Stromal cell of bone marrow (primary cell): ENCODE data around the gene CDKL2.

Experiments
- DNase-seq: peaks from one replicate; pipeline ENCODE4 v3.0.0-alpha.2; 2012; ENCODE audit warnings: low read depth

The CDKL2 gene

DNA sequence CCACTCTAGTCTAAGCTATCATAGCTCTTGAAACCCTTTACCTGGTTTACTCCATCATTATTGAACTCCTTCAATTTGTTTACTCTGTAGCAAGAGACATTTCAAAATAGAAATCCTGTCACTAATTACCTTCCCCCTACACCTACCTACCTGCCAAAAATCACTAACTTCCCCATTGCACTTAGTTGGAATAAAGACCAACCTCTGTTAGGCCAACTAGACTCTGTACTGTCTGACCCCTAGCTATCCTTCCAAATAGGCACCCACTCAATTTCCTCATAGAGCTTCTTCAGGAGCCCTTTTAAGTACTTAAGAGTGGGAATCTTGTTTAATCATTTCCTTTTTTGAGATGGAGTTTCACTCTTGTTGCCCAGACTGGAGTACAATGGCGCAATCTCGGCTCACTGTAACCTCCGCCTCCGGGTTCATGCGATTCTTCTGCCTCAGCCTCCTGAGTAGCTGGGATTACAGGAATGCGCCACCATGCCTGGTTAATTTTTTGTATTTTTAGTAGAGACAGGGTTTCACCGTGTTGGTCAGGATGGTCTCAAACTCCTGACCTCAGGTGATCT lies 8.9 kb upstream of the CDKL2 start:
- DNase-seq = no peak

DNA sequence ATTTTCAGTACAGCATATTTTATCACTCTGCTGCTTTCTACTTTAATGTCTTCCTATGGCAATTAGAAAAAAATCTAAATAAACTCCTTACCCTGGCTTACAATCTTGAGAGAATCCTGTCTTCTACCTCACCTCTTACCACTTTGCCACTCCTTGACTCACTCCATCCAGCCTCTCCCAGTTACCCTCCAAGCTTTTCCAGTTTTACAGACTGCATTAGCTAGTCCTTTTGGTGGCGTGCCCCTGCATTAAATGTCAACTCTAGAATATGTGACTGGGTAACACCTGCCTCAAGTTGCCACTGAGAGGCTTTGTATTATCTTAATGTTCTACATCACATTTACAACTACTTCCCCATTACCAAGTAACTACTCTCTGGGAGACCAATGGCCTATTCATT lies 7.5 kb upstream of the CDKL2 start:
- DNase-seq = no peak

DNA sequence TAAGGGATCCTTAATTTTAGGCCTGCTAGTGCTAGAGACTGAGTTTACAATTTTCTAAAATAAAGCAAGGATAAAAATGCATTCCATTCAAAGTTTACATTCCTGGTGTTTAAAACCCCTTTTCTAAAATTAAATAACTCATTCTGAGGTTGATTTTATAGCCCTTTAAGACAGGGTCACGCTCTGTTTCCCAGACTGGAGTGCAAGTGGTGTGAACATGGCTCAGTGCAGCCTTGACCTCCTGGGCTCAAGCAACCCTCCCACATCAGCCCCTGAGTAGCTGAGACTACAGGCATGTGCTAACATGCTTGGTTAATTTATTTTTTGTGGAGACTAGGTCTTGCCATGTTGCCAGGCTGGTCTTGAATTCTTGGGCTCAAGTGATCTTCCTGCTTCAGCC lies 6.8 kb upstream of the CDKL2 start:
- DNase-seq = no peak

DNA sequence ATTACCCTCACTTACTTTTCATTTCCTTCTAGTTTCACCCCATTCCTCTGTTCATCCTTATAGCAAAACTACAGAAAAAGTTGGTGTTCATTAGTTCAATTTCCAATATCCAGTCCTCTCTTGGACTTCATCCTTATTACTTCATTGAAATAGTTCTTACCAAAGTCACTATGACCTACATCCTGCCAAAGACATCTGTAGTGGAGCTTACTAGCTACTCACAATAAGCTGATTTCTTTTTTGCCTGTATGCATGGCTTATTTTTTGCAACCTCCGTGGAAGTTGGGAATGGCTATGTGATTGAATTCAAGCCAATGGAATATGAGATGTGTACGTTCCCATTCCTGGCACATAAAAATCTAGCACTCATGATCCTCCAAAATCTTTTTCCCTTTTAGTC lies 4.6 kb upstream of the CDKL2 start:
- peak; percentile 37 for DNase-seq

DNA sequence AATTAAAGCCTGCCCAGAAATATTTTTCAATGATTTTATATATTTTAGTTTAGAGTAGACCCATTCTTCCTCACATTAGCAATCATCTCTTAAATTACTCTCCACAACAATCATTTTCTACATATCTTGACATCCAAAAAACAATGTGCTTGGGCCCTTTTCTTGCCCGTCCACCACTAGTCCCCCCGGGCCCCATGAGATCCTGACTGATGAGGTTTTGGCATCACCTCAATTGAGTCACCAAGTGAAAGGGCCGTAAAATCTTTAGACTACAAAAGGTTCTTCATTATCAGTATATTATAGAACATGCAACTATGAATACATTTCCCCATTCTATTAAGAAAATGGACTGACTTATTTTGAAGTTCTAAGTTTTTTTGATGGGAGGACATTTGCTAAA lies 4.0 kb upstream of the CDKL2 start:
- no peak for DNase-seq

DNA sequence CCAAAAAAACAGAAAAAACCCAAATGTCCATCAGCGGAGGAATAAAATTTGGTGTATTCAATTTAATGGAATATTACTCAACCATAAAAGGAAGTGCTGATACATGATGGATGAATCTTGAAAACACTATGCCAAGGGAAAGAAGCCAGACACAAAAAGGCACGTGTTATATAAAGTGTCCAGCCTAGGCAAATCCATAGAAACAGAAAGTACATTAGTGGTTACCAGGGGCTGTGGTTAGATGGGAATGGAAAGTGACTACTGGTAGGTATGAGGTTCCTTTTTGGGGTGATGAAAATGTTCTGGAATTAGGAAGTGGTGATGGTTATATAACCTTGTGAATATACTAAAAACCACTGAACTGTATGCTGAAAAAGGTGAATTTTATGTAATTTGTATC lies 3.5 kb upstream of the CDKL2 start:
- peak; percentile 64 for DNase-seq

DNA sequence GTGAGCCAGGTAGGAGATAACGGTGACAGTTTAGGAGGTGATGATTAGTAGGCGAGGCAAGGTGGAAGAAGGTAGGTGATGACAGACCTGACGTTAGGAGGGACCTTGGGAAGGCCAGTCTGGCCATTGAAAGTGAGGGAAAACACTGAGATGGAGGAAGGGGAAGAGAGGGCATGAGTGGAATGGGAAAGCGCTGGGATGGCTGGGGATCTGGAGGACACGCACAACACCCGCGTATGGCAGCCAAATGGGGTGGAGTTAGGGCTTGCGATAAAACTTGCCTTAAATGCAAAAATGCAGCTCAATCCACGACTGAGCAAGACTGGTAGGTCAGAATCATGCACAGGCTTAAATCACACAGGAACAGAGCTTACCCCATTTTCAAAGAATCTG lies 605 bp upstream of the CDKL2 start:
- no peak for DNase-seq

DNA sequence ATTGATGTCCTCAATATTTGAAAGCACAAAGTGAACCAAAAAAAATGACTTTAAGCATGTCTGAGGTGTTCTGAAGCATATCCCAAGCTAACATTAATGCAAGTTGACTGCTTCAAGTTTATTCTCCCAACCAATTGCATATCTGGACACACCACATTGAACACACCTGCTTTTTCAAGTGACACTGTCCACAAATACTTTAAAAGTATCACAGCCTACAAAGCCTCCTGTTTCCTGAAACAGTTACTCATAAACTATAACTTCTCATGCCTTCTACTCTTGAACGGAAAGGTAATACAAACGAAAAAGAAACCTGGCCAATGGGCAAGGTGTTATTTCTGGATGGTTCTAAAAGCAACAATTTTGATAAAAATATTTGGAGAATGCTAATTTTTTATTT lies 1.1 kb downstream of the CDKL2 start:
- DNase-seq = no peak

DNA sequence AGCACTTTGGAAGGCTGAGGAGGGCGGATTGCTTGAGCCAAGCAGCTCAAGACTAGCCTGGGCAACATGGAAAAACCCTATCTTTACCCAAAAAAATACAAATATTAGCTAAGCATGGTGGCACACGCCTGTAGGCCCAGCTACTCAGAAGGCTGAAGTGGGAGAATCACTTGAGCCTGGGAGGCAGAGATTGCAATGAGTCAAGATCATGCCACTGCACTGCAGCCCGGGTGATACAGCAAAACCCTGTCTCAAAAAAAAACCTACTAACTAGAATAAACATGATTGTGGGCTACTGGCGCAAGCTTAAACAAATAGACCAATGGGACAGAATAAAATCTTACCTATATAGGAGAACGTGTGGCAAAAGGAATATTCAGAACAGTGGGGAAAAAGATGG lies 7.3 kb downstream of the CDKL2 start:
- DNase-seq = no peak

DNA sequence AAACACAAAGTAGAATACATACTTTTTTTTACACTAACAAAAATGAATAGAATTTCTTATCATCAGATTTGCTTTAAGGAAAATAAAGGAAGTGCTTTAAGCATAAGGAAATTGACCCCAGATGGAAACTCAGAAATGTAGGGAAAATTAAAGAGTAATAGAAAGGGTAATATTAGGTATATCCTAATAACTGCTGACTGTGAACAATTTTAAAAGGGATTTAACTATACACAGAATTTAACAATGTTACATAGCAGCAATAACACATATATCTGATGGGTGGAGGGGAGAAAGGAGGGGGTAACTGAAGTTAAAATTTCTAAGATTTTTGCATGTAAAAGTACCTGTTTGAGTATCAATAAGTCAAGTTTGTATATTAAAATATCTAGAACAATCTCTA lies 8.6 kb downstream of the CDKL2 start:
- no peak for DNase-seq

DNA sequence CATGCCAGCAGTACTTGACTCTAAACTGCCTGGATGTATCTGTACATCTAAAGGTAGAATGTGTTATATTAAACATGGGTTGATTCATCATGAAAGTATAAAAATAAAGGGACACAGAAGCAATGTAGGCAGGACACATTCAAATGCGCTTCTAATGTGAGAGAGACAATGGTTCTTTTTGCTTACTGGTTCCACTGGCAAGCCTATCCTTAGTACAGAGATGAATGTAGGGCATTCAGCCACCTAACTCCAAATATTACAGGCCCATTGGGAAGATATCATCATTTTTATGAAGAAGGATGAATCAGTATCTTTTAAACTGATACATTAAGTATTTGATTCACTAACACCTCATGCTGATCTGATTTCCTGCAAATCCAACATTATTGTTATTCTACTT lies 18.0 kb downstream of the CDKL2 start:
- no peak for DNase-seq

DNA sequence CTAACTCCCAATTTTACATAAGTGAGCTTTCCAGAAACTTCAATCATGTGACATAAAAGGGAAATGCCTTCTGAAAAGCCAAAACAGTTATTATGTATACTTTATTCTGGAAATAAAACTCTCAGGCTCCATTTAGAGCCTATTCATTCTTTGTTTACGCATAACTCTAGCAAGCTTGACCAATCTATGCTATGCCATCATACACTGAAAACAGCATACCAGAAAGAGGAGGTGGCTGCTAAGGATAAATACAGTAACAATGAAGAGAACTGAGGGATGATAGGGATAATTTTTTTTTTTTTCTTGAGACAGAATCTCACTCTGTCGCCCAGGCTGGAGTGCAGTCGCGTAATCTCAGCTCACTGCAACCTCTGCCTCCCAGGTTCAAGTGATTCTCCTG lies 24.4 kb downstream of the CDKL2 start:
- DNase-seq = no peak

DNA sequence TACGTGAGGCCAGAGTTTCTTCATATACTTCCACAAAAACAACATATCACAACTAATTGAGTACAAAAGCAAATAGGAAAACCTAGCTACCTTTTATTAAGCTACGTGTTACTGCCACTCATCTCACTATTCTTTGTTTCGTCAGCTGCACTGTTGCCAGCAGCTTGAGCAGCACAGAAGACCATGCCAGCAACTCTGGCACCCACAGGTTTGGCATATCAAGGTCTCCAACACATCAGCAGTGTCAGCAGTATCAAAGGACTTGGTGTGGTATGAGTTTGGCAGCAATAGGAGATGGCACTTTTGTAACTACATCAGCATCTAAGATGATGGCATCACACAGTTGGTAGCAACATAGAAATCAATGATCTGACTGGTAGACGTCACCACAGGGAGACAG lies 30.7 kb downstream of the CDKL2 start:
- DNase-seq = no peak

DNA sequence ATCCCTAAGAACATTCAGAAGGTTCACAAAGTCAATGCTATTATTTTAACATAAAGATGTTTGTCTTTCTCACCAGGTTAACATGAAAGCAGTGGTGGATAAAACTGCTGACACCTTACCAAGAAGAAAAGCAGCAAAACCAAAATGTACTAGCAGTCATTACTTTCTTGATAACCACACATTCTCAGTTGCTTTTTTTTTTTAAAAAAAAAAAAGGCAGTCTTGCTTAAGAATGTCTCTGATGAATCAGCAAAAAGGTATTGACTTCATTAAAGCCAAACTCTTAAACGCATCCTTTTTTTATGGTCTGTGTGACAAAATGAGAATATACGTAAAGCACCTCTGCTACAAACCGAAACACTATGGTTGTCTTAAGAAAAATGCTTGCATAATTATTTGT lies 31.9 kb downstream of the CDKL2 start:
- DNase-seq = peak; percentile 1

DNA sequence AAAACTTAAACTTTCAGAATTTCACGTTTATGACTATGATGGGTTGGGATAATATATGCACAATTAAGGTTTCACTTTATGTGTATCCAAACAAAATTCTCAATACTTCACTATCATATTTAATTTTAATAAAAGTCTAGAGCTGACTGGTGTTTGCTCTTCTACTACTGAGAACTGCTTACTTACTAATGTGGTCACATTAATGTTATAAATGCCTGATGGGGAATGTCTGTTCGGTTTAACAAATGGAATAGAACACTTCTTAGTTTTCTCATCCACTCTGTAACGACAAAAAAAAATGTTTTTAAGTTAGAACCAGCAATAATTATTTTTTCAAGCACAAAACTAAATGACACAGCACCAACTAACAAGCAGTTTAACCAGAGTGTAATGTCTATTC lies 34.3 kb downstream of the CDKL2 start:
- no peak for DNase-seq

DNA sequence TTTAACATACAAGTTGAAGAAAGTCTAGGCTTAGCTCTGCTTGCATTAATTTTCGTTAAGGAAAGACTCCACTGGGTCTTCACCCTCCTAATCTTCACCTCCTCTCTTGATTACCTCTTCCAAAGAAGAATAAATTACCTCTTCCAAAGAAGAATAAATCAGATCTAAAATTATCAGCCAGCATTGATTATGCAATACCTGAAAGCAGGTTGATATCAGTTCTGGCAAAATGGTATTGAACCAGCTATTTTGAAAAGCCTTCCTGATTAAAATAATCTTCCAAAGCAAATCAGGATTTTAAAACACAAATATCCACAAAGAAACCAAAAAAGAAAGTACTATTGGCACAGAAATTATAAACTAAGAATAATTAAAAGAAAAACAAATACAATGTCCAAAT lies 36.9 kb downstream of the CDKL2 start:
- DNase-seq = no peak

DNA sequence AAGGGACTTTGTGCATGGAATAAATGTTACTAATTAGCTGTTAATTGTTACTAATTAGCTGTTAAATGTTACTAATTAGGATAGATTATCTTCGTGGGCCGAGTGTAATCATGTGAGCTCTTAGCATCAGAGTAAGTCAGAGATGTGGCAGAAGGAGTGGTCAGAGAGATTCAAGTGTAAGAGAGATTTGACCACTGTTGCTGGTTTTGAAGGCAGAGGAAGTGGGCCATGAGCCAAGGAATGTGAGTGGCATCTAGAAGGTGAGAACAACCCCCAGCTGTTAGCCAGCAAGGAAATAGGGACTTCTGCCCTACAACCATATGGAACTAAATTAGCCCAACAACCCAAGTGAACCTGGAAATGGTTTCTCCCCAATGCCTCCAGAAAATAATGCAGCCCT lies 46.3 kb downstream of the CDKL2 start:
- DNase-seq = no peak

DNA sequence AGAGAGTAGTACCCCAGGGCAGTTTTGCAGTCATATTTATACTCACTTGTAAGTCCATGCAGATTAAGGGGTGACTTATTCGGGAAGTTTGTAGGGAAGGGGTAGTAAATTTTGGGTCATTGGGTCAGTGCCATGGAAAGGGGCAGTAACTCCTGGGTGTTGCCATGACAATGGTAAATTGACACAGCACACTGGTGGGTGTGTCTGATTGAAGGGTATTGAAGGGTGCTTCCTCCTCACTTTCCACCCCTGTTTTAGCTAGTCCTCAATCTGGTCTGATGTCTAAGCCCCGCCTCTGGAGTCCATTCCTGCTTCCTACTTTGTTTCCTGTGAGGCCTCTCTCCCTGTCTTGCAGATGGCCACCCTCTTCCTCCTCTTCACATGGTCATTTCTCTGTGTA lies 62.6 kb downstream of the CDKL2 start:
- no peak for DNase-seq

DNA sequence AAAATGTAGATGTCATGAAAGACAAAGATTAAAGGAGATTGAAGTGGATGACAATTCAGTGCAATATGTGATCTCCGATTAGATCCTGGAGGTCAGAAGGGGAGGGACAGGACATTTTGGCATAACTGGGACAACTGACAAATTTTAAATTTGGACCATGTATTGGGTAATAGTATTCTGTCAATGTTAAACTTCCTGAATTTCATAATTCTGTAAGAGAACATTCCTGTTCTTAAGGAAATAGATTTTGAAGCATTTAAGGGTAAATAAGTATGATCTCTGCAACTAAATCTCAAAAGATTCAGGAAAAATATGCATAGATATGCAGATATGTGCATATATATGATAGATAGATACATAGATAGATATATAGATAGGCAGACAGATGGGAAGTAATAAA lies 63.4 kb downstream of the CDKL2 start:
- no peak for DNase-seq

DNA sequence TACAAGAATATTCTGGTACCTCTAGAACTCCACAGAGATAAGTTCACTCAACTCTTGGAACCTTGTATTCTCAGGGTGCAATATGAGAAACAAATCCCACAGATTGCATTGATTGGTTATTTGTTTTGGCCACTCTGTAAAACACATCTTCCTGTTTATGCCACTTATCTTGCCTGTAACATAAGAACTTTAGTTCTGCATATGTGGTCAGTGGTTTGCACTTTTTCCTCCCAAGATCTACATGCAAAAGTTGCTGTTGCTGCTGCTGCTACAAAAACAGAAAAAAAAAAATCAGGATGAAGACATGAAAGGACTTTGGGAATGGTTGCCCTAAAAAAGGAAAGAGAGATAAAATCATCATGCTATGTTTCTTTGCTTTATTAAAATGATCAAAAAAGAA lies 64.8 kb downstream of the CDKL2 start:
- DNase-seq = no peak

DNA sequence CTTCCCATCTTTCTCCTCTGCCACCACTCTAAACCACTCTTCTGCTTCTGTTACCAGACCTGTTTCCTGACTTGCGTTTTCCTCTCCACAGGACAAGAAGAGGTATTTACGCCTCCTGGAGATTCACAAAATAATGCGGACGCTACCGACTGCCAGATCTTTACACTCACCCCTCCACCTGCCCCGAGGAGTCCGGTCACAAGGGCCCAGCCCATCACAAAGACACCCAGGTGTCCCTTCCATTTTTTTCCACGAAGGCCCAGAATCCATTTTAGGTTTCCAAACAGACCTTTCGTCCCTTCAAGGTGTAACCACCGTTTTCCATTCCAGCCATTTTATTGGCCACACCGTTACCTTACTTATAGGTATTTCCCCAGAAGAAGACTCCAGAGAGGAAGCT lies 66.3 kb downstream of the CDKL2 start:
- DNase-seq = no peak

DNA sequence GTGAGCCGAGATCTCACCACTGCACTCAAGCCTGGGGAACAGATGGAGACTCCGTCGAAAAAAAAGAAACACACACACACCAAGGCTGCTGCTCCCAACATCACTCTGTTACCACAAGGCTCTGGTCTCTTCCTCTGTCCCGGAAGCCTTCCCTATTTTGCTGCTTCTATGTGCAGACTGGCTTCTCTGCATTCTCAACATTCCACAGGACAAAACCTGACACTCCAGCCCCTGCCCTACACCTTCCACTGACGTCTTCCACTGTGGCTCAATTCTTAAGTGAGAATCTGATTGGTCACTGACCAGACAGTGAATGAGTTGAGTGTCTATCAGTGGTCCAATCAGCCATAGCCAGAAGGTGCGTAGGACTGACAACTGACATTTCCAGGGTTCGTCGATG lies 68.5 kb downstream of the CDKL2 start:
- DNase-seq = no peak

DNA sequence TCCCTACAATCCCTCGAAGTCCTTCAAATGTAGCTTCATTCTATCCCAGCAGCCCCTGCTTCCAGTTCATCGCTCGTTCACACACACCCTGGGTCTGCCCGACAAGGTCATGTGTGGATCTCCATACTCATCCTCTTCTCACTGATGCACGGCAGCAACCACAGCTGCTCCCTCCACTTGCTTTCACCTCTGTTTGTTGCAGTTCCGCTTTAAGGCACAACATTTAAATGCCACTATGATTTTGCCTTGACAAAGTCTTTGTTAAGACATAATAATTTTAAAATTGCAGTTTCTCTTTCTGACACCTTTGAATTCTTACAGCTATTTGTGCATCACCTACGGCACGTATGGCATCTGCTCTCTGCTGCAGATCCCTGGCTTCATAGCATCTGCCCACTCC lies 72.6 kb downstream of the CDKL2 start:
- DNase-seq = no peak

DNA sequence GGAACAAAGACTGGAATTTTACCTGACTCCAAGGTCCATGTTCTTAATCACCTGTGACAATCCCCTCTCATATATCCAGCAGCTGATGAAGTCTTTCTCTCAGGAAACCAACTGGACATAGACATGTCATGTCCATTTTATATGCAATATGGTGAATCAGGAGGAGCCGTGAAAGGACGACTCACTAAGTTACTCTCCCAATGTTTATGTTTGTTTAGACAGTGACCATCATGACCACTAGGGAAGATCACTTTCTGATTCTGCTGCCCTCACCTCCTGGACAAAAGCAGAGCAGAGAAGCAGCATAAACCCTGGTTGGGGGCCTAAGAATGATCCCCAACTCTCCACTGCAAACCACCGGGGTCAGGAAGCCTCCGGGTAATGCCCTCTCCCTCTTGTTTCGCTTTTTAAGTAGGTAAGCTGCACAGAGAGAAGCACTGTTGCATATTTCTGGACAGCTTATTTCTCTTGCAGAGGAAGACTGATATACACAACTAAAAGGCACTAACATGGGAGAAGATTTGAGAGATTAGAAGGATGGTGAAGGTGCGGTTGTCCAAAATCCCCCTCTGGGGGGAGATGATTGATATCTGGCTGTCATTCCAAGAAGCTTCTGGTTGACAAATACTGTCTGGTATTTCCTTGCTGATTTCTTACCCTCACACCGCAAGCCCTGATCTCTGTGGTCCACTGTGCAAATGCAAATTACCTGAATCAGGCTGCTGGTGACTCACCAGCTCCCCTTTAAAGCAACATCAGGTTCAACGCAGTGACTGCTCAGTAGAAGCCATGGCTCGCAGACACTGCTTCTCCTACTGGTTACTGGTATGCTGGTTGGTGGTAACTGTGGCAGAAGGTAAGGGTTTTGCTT lies 74.8 kb downstream of the CDKL2 start, which contains the start of gene ODAPH:
TSS of gene ODAPH (plus strand) at position 773 of the 871 bp plus-strand sequence. CDS start at position 790, 17 bp downstream.
- DNase-seq = no peak
